ENCODE results near the gene GBE1.

GBE1 gene

GRCh38 chr3:81632659-81633058 is 128.8 kb downstream of the GBE1 start:
- Histone ChIP-seq H3K36me3 (ENCODE audit: control insufficient read depth, insufficient read depth, low read length) (no peaks in the 10 kb centered on the region), H3K4me1 (no peaks in the 10 kb centered on the region), H3K27ac (no peak overlapping the region), H3K9ac (no peak overlapping the region), H3K4me2 (ENCODE audit: low read length) (no peak overlapping the region), H3K9me3 (ENCODE audit: control insufficient read depth, low read length) (no peaks in the 10 kb centered on the region), H3K4me3 (ENCODE audit: low read depth, low read length) (no peak overlapping the region), H2AFZ (no peak overlapping the region), H3K79me2 (no peaks in the 10 kb centered on the region), H3K27me3 (ENCODE audit: control insufficient read depth, insufficient read depth, low read length) (no peaks in the 10 kb centered on the region)
- TF ChIP-seq CTCF (IDR thresholded peaks at IDR 0.05), result no peak

GRCh38 chr3:81624756-81625155 is 136.7 kb downstream of the GBE1 start:
- Histone ChIP-seq H3K4me2 (ENCODE audit: low read length) (no peak overlapping the region), H3K27ac (no peak overlapping the region), H2AFZ (no peak overlapping the region), H3K4me1 (no peaks in the 10 kb centered on the region), H3K9me3 (ENCODE audit: control insufficient read depth, low read length) (no peaks in the 10 kb centered on the region), H3K9ac (no peak overlapping the region), H3K79me2 (no peaks in the 10 kb centered on the region), H3K4me3 (ENCODE audit: low read depth, low read length) (no peak overlapping the region), H3K27me3 (ENCODE audit: control insufficient read depth, insufficient read depth, low read length) (no peaks in the 10 kb centered on the region), H3K36me3 (ENCODE audit: control insufficient read depth, insufficient read depth, low read length) (no peaks in the 10 kb centered on the region)
- no peak for TF ChIP-seq CTCF (IDR thresholded peaks at IDR 0.05)

GRCh38 chr3:81622395-81622794 is 139.1 kb downstream of the GBE1 start:
- no peak for TF ChIP-seq CTCF (IDR thresholded peaks at IDR 0.05)
- Histone ChIP-seq H3K36me3 (ENCODE audit: control insufficient read depth, insufficient read depth, low read length) (no peaks in the 10 kb centered on the region), H3K9ac (no peak overlapping the region)

GRCh38 chr3:81621277-81621676 is 140.2 kb downstream of the GBE1 start:
- no peak for TF ChIP-seq CTCF (IDR thresholded peaks at IDR 0.05)
- Histone ChIP-seq H3K4me2 (ENCODE audit: low read length) (no peak overlapping the region), H3K9me3 (ENCODE audit: control insufficient read depth, low read length) (no peaks in the 10 kb centered on the region), H3K27ac (no peak overlapping the region), H3K27me3 (ENCODE audit: control insufficient read depth, insufficient read depth, low read length) (no peaks in the 10 kb centered on the region), H3K79me2 (no peaks in the 10 kb centered on the region), H2AFZ (no peak overlapping the region), H3K4me3 (ENCODE audit: low read depth, low read length) (no peak overlapping the region), H3K36me3 (ENCODE audit: control insufficient read depth, insufficient read depth, low read length) (no peaks in the 10 kb centered on the region), H3K4me1 (no peaks in the 10 kb centered on the region), H3K9ac (no peak overlapping the region)

More at GRCh38 chr3:81622395-81622794, 139.1 kb downstream of the GBE1 start:
- no peaks in the 10 kb centered on the region for H3K4me1 ChIP-seq
- no peak overlapping the region for H3K27ac ChIP-seq
- no peak overlapping the region for H2AFZ ChIP-seq
- no peaks in the 10 kb centered on the region for H3K9me3 ChIP-seq (ENCODE audit: control insufficient read depth, low read length)
- no peaks in the 10 kb centered on the region for H3K27me3 ChIP-seq (ENCODE audit: control insufficient read depth, insufficient read depth, low read length)
- H3K79me2 ChIP-seq, result no peaks in the 10 kb centered on the region
- no peak overlapping the region for H3K4me3 ChIP-seq (ENCODE audit: low read depth, low read length)
- no peak overlapping the region for H3K4me2 ChIP-seq (ENCODE audit: low read length)

GRCh38 chr3:81620849-81621248 is 140.6 kb downstream of the GBE1 start:
- Histone ChIP-seq H3K4me1 (no peaks in the 10 kb centered on the region), H3K27me3 (ENCODE audit: control insufficient read depth, insufficient read depth, low read length) (no peaks in the 10 kb centered on the region), H3K4me2 (ENCODE audit: low read length) (no peak overlapping the region), H3K4me3 (ENCODE audit: low read depth, low read length) (no peak overlapping the region), H3K9ac (no peak overlapping the region), H2AFZ (no peak overlapping the region), H3K36me3 (ENCODE audit: control insufficient read depth, insufficient read depth, low read length) (no peaks in the 10 kb centered on the region), H3K27ac (no peak overlapping the region), H3K79me2 (no peaks in the 10 kb centered on the region), H3K9me3 (ENCODE audit: control insufficient read depth, low read length) (no peaks in the 10 kb centered on the region)
- no peak for TF ChIP-seq CTCF (IDR thresholded peaks at IDR 0.05)

Data from parathyroid adenoma (tissue), 2 donors.